Large intestine (tissue), 3 donors: ENCODE results near the gene CRACR2A. TPM values are rescaled to one million over a fixed set of nuclear protein-coding genes. Genes with fewer than 3 reads are reported as not detected.
A peak's percentile ranks its signal among the peaks of the same experiment; 100 is the strongest.

Source experiments
- DNase-seq, 2 donors: peaks; one replicate each; pipeline versions ENCODE4 v3.0.0 to v3.0.0-alpha.2; 2013
- H3K27ac ChIP-seq: one replicate; pipeline ENCODE4 v1.5.1; 2013; ENCODE audit warnings: low read length
- H3K27me3 ChIP-seq: 2 replicates; pipeline ENCODE4 v1.6.1; 2013; ENCODE audit warnings: low read length; ENCODE audit not compliant: control insufficient read depth, insufficient read depth
- H3K36me3 ChIP-seq: 2 replicates; pipeline ENCODE4 v1.6.1; 2013; ENCODE audit warnings: low read length; ENCODE audit not compliant: control insufficient read depth, insufficient read depth
- H3K4me1 ChIP-seq: one replicate; pipeline ENCODE4 v1.6.1; 2013; ENCODE audit warnings: low read length; ENCODE audit not compliant: control insufficient read depth, insufficient read depth
- H3K4me3 ChIP-seq: one replicate; pipeline ENCODE4 v1.5.1; 2013; ENCODE audit warnings: low read length
- H3K9me3 ChIP-seq: one replicate; pipeline ENCODE4 v1.6.1; 2013; ENCODE audit warnings: mild to moderate bottlenecking, low read depth, low read length, moderate library complexity; ENCODE audit not compliant: control insufficient read depth
- WGBS: methylation state at CpG from one replicate; pipeline ENCODE4 v1.1.5; 2013; ENCODE audit warnings: low lambda C conversion rate; ENCODE audit not compliant: insufficient coverage; 5-methylcytosine and 5-hydroxymethylcytosine counted together
- polyA plus RNA-seq: library from polyadenylated mRNA; unstranded; fragments of 120-200 nt; gene quantifications from one replicate; pipeline ENCODE4 v1.2.1, GENCODE V29; 2013

CRACR2A gene
- polyA plus RNA-seq, 1 donor: 12.5 TPM

GRCh38 chr12:3752096-3752709 lies 706 bp downstream of the CRACR2A start:
- Histone ChIP-seq H3K4me3 (peak overlapping the region; percentile 35), H3K9me3 (peaks cover 4% of the 10 kb centered on the region), H3K27me3 (peaks cover 18% of the 10 kb centered on the region), H3K4me1 (peaks cover 3% of the 10 kb centered on the region), H3K27ac (peak overlapping the region; percentile 21), H3K36me3 (no peaks in the 10 kb centered on the region)
- no peak for DNase-seq
- no CpG with 5 or more reads among the region's 18 CpGs for whole genome bisulfite sequencing

DNA sequence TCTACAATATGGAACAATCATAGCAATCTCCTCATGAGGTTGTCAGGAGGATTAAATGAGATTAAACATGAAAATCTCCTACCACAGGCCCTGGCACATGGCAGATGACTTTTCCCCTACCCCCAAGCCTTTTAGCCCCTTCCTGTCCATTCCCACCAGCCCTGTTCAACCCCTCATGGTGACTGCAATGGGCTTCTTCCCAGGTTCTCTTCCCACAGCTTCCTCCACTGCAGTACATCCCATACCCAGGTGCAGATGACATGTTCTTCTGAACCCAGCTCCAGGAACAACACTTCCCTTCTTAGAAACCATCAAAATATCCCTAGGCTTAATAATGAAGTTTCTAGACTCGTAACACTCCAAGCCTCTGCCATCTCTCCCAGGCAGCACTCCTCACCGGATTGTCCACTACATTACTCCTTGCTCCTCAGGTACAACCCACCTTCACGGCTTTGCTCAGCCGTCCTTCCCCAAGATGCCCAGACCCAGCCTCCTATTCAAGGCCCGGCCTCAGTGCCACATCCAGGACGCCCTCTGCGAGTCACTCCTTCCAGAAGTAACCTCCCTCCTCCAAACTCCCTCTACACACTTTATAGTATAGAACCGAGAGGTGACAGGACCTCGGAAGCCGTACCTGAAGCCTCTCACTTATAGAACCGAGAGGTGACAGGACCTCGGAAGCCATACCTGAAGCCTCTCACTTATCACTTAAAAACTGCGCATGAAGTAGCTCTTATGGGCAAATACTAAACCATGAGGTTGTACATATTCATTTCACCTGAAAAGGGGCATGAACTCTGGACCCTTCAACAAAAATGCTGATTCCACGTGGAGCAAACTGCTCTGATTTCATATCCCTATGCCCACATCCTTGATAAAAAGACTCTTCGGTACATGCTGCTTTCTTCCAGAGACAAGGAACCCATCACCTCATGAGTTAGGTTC lies 1.5 kb downstream of the CRACR2A start:
- Histone ChIP-seq H3K4me1 (peaks cover 3% of the 10 kb centered on the region), H3K36me3 (no peaks in the 10 kb centered on the region), H3K4me3 (no peak overlapping the region), H3K27ac (no peak overlapping the region), H3K9me3 (peaks cover 4% of the 10 kb centered on the region), H3K27me3 (peaks cover 18% of the 10 kb centered on the region)
- no CpG with 5 or more reads among the region's 15 CpGs for WGBS
- DNase-seq: no peak

DNA sequence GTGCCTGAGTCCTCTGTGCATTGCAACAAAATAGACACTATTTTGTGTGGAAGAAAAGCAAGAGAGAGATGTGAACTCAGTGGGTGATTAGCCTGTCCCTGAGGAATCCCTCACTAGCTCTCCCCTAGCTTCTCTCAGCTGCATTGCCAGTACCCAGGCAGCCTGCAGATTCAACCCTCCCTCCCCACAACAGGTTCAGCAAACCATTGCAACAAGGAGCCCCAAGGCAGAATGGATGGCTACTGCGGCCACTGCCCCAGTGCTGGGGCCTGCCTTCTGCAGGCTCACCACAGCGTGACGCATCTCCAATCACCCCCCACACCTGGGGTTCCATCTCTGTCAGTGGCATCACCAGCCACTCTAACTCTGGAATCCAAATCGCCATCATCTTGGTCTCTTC lies 2.3 kb downstream of the CRACR2A start:
- no peak for DNase-seq
- Histone ChIP-seq H3K27me3 (peaks cover 18% of the 10 kb centered on the region), H3K36me3 (no peaks in the 10 kb centered on the region), H3K27ac (no peak overlapping the region), H3K4me3 (no peak overlapping the region), H3K9me3 (peaks cover 9% of the 10 kb centered on the region), H3K4me1 (peaks cover 3% of the 10 kb centered on the region)
- no CpG with 5 or more reads among the region's 4 CpGs for WGBS

DNA sequence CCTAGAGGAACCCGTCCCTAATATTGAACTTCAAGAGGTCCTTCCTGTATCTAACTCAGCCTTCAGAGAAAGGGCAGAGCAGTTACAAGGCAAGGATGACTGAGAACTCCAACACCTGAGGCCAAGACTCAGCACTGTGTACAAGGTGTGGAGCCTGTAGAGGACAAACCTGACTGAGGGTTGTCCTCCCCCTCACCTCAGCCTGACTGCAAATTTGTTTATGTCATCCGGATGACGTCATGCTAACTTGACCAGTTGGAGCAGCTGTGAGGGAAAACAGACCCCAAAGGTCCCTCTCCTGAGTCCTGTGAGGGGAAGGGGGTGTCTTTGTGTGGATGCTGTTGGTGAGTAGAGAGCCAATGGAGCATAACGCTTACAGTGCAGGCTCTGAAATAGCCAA lies 4.3 kb downstream of the CRACR2A start:
- Histone ChIP-seq H3K4me3 (no peak overlapping the region), H3K9me3 (peaks cover 9% of the 10 kb centered on the region), H3K4me1 (peaks cover 3% of the 10 kb centered on the region), H3K36me3 (no peaks in the 10 kb centered on the region), H3K27me3 (peaks cover 18% of the 10 kb centered on the region), H3K27ac (no peak overlapping the region)
- DNase-seq: no peak
- WGBS: no CpG with 5 or more reads among the region's 4 CpGs

DNA sequence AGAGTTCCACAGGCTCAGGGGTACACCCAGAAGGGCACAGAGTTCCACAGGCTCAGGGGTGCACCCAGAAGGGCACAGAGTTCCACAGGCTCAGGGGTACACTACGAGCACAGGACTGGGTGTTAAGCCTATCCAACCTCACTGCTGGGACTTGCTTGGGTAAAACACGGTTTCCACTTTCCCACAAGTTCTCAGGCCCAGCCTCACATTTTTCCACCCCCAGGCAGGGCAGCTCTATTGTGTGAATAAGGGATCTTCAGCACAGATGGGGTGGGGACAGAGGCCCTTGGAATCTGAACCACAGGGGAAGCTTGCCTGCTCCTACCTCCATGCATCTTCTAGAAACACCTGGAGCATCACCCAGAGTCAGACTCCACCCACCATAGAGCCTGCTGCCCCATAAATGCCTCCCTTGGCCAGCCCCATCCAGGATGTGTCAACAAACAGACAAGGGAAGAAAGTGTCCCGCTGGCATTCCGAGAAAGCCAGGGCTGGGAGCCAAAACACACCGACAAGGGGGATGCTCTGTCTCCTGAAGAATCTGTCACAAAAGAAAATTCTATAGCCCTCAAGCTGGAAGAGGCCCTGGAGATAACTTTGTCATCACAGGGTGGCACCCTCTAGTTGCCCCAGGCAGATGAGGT lies 4.8 kb downstream of the CRACR2A start:
- no peak for DNase-seq
- peaks cover 9% of the 10 kb centered on the region for H3K9me3 ChIP-seq

DNA sequence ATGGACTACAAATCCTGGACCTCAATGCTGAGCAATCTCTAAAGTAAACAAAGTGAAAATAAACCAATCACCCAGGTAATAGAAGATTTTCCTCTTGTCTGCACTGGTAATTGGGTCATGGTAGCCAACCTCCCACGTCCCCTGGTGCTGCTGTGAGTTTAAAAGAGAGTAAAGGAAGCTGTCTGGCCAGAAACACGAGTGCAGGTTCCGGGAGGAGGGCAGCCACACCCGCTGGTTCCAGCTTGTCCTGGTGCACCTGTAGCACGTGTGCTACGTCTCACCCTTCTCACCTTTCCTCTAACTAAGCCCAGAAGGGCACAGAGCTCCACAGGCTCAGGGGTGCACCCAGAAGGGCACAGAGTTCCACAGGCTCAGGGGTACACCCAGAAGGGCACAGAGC lies 5.4 kb downstream of the CRACR2A start:
- Histone ChIP-seq H3K9me3 (peaks cover 6% of the 10 kb centered on the region), H3K27ac (no peak overlapping the region), H3K27me3 (peaks cover 11% of the 10 kb centered on the region), H3K36me3 (no peaks in the 10 kb centered on the region), H3K4me1 (no peaks in the 10 kb centered on the region), H3K4me3 (no peak overlapping the region)
- no peak for DNase-seq
- WGBS: no CpG with 5 or more reads among the region's 6 CpGs

More for the DNA sequence above, 4.8 kb downstream of the CRACR2A start:
- Histone ChIP-seq H3K4me1 (no peaks in the 10 kb centered on the region), H3K27ac (no peak overlapping the region), H3K27me3 (peaks cover 14% of the 10 kb centered on the region), H3K36me3 (no peaks in the 10 kb centered on the region), H3K4me3 (no peak overlapping the region)
- WGBS: no CpG with 5 or more reads among the region's 5 CpGs

- Histone ChIP-seq H3K4me3 (no peak overlapping the region), H3K27me3 (peaks cover 3% of the 10 kb centered on the region), H3K27ac (no peak overlapping the region), H3K36me3 (no peaks in the 10 kb centered on the region), H3K4me1 (no peaks in the 10 kb centered on the region), H3K9me3 (peaks cover 6% of the 10 kb centered on the region)
- DNase-seq: no peak
- no CpG with 5 or more reads among the region's 4 CpGs for WGBS
These were observed 6.2 kb downstream of the CRACR2A start for GRCh38 chr12:3746758-3747157.

DNA sequence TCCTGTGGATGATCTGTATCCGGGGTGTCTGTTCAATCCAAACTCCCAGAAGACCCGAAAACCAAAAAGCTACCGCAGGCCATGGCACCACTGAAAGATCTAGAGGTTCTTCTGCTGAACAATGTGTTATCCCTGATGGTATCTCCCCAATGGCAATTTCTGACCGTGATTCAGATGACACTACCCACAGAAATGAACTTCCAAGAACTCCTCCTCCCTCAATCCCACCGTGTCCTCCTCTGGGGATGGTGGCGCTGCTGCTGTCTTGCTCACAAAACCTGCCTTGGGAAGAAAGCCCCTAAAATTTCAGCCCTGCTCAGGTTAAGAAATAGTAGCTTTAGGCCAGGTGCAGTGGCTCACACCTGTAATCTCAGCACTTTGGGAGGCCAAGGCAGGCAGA lies 7.8 kb downstream of the CRACR2A start:
- Histone ChIP-seq H3K36me3 (no peaks in the 10 kb centered on the region), H3K27ac (no peak overlapping the region), H3K27me3 (peaks cover 2% of the 10 kb centered on the region), H3K4me1 (no peaks in the 10 kb centered on the region), H3K9me3 (peaks cover 6% of the 10 kb centered on the region), H3K4me3 (no peak overlapping the region)
- DNase-seq: no peak
- WGBS: no CpG with 5 or more reads among the region's 6 CpGs

GRCh38 chr12:3744229-3744901 lies 8.5 kb downstream of the CRACR2A start:
- Histone ChIP-seq H3K27me3 (no peaks in the 10 kb centered on the region), H3K36me3 (no peaks in the 10 kb centered on the region), H3K27ac (no peak overlapping the region), H3K9me3 (peaks cover 6% of the 10 kb centered on the region), H3K4me1 (no peaks in the 10 kb centered on the region), H3K4me3 (no peak overlapping the region)
- WGBS: no CpG with 5 or more reads among the region's 6 CpGs
- no peak for DNase-seq

DNA sequence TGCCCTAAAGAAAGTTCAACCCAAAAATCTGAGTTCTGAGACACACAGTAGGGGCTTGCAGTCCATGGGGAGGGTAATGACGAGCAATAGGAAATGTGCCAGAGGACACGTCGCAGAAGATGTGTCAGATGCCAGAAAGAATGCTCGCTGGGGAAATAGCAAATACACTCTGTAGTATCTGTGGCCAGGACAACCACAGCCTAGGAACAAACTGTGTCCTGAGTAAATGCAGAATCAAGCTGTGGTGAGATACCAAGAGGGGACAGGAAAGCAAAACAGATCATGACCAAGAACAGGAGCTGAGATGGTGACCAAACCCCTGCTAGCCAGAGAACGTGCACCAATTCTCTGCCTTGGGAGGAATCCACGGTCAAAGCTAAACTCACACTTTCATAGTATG lies 9.1 kb downstream of the CRACR2A start:
- no peak for DNase-seq
- Histone ChIP-seq H3K27me3 (no peaks in the 10 kb centered on the region), H3K4me3 (no peak overlapping the region), H3K9me3 (peaks cover 6% of the 10 kb centered on the region), H3K4me1 (no peaks in the 10 kb centered on the region), H3K27ac (no peak overlapping the region), H3K36me3 (no peaks in the 10 kb centered on the region)
- WGBS: no CpG with 5 or more reads among the region's 6 CpGs
